DMS53 (cell line): ENCODE results near the gene VN1R2.
"Not testable (repeated sequence)": the region's sequence is repeated elsewhere in the genome, so short reads cannot be mapped to it uniquely, and the experiment has no call there.

ENCODE experiments used
- DNase-seq: peaks from one replicate; lab custom pipeline; 2025; lab: John Stamatoyannopoulos, UW

The VN1R2 gene, protein sequence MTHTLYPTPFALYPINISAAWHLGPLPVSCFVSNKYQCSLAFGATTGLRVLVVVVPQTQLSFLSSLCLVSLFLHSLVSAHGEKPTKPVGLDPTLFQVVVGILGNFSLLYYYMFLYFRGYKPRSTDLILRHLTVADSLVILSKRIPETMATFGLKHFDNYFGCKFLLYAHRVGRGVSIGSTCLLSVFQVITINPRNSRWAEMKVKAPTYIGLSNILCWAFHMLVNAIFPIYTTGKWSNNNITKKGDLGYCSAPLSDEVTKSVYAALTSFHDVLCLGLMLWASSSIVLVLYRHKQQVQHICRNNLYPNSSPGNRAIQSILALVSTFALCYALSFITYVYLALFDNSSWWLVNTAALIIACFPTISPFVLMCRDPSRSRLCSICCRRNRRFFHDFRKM

DNA sequence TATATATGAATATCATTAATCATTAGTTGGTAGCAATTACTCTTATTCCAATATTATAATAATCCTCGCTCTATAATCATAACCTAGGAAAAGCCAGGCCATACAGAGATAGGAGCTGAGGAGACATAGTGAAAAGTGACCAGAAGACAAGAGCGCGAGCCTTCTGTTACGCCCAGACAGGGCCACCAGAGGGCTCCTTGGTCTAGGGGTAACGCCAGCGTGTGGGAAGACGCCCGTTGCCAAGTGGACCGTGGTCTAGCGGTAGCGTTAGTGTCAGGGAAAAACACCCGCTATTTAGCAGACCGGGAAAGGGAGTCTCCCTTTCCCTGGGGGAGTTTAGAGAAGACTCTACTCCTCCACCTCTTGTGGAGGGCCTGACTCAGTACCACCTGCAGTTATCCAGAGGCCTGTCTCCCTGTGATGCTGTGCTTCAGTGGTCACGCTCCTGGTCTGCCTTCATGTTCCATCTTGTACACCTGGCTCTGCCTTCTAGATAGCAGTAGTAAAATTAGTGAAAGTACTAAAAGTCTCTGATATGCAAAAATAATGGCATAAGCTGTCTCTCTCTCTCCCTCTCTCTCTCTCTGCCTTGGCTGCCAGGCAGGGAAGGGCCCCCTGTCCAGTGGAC is at the start of gene VN1R2:
Gene VN1R2, plus strand, starts transcription at position 578 of the 628 bp plus-strand sequence. CDS start 84 bp downstream, outside the sequence.
- peak; percentile 63 for DNase-seq

DNA sequence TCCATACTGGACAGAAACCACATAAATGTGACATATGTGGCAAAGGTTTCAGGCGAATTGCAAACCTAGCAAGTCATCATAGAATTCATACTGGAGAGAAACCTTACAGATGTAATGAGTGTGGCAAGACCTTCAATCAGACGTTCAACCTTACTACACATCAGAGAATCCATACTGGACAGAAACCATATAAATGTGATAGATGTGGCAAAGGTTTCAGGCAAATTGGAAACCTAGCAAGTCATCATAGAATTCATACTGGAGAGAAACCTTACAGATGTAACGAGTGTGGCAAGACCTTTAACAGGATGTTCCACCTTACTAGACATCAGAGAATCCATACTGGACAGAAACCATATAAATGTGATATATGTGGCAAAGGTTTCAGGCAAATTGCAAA is 46.5 kb upstream of the VN1R2 start:
- not testable (repeated sequence) for DNase-seq

DNA sequence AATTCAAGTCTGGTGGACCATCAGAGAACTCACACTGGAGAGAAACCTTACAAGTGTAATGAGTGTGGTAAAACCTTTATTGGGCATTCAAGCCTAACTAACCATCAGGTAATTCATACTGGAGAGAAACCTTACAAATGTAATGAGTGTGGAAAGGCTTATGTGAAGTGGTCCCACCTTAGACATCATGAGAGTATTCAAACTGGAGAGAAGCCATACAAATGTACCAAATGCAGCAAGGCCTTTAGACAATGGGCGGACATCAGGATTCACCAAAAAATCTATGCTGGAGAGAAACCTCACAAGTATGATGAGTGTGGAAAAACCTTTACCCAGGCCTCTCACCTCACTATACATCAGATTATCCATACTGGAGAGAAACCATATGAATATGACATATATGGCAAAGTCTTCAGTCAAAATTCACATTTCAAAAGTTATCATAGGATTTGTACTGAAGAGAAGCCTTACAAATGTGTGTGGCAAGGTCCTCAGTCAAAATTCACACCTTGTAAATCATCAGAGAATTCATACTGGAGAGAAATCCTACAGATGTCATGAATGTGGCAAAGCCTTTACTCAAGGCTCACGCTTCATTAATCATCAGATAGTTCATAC is 45.3 kb upstream of the VN1R2 start:
- no peak for DNase-seq

DNA sequence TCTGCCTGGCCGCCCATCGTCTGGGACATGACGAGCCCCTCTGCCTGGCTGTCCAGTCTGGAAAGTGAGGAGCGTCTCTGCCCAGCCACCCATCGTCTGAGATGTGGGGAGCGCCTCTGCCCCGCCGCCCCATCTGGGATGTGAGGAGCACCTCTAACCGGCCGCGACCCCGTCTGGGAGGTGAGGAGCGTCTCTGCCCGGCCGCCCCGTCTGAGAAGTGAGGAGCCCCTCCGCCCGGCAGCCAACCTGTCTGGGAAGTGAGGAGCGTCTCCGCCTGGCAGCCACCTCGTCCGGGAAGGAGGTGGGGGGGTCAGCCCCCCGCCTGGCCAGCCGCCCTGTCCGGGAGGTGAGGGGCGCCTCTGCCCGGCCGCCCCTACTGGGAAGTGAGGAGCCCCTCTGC is 35.4 kb upstream of the VN1R2 start:
- not testable (repeated sequence) for DNase-seq

DNA sequence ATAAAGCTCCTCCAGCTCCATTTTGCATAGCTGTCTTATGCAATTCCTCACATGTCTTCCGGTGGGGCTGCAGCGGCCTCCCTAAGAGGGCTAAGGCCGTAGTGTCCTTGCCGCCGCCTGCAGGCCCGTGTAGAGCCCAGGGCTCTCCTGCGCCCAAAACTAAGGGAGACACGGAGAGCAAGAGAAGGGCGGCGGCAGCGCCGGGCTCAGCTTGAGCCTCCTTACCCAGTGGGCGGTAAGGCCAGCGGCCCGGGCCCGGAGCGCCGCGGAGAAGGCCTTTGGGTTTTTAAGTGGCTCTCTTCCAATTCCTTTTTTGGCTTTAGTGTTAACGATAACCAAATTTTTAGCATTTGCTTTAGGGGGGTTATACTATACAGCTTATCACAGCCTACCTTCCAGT is 33.5 kb upstream of the VN1R2 start:
- no peak for DNase-seq

DNA sequence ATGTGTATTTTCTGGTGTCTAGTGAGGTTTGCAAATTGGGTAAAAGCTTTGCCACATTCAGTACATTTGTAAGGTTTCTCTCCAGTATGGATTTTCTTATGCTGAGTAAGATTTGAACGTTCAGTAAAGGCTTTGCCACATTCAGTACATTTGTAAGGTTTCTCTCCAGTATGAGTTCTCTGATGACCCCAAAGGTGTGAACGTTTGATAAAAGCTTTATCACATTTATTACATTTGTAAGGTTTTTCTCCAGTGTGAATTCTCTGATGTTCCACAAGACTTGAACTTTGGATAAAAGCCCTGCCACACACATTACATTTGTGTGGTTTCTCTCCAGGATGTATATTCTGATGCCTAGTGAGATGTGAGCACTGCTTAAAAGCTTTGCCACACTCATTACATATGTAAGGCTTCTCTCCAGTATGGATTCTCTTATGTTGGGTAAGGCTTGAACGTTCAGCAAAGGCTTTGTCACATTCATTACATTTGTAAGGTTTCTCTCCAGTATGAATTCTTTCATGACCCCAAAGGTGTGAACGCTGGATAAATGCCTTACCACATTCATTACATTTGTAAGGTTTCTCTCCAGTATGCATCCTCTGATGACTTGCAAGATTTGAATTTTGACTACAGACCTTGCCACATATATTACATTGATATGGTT is 20.8 kb upstream of the VN1R2 start:
- DNase-seq = no peak

DNA sequence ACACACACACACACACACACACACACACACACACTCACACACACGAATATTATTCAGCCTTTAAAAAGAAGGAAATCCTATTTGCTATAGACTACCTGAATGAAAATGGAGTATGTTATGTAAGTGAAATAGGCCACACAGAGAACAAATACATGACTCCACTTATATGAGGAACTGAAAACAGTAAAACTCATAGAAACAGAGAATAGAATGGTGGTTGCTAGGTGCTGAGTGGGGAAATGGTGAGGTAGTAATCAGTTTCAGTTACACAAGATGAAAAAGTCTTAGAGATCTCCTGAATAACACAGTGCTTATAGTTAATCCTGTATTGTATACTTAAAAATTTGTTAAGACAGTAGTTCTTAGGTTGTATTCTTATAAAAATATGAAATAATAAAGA is 11.6 kb upstream of the VN1R2 start:
- no peak for DNase-seq

DNA sequence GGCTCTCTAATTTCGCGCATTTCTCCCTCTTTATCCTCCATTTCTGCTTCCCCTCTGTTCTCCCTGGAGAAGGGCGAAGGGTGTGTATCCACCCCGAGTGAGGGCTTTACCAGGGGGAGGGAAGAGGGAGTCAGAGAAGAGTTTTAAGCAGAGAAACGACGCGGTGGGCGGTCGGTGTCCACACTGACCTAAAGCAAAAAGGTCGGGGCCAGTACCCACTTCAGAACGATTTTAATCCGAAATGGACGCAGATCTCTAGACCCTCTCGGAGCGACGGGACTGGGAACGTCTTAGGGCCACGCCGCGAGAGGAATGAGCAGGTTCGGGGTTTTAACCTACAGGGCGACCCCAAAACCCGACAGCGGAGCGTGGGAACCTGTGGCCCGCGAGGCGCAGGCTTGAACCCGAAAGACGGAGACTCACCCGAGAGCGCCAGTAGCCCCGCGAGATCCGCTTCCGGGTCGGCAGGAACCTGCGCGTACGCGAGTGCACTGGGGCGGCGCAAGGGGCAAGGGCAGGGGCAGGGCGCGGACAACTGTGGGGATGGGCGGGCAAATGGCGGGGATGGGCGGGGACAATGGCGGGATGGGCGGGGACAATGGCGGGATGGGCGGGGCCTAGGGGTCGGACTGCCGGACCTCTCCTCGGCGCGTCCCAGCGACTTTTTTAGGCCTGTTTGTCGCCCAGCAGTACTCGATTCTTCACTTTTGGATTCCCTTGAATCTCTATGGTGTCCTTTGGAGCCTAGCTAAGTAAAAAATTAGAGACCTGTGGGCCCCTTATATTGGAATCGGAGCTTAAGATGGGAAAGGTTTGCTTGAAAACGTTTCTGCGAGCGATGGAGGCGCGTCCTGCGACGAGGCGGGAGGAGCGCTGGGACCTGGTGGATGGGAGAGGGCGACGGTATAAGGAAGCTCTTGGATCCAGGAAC is 3.4 kb upstream of the VN1R2 start, which contains the start of gene ZNF677:
Gene ZNF677, minus strand, starts transcription at position 463 of the 931 bp plus-strand sequence. CDS start 3,323 bp downstream, outside the sequence.
- DNase-seq = no peak

DNA sequence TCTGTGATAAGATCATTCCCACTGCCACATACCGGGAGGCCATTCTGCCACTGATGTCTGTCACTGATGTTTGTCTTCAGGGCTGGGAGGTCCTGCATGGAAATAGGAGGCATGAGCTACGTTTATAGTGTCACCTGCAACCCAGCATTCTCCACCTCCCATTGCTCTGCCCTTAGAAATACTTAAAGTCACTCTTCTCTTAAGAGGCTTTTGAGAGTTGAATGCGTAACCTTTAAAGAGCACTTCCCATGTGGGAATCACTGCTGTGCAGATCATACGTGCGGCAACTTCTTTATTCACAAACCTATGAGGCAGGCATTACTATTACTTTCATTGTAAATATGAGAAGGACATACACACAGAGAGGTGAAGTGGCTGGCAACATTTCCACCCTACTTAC is 9.5 kb downstream of the VN1R2 start, which contains the start of gene VN1R4:
Gene VN1R4, minus strand, starts transcription at position 101 of the 400 bp plus-strand sequence. Its CDS starts 58 bp downstream, at position 43.
- DNase-seq = not testable (repeated sequence)

DNA sequence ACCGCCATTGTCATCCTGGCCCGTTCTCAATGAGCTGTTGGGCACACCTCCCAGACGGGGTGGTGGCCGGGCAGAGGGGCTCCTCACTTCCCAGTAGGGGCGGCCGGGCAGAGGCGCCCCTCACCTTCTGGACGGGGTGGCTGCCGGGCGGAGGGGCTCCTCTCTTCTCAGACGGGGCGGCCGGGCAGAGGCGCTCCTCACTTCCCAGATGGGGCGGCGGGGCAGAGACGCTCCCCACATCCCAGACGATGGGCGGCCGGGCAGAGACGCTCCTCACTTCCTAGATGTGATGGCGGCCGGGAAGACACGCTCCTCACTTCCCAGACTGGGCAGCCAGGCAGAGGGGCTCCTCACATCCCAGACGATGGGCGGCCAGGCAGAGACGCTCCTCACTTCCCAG is 11.8 kb downstream of the VN1R2 start:
- not testable (repeated sequence) for DNase-seq

DNA sequence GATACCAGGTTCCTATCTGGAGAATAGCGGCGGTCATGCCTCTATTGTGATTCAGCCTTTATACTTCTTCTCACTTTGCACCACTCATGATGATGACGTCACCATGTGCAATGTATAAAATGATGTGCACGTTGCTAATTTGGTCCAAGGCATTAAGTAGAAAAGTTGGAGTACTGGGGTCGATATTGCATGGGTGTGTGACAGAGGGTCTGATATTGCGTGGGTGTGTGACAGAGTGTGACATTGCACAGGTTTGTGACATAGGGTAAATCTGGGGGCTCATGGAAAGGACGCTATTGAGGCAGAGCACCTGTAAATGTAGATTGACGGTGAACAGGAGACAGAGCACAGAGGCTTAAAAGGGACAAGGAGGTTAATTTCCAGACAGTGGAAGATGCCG is 14.0 kb downstream of the VN1R2 start:
- no peak for DNase-seq

DNA sequence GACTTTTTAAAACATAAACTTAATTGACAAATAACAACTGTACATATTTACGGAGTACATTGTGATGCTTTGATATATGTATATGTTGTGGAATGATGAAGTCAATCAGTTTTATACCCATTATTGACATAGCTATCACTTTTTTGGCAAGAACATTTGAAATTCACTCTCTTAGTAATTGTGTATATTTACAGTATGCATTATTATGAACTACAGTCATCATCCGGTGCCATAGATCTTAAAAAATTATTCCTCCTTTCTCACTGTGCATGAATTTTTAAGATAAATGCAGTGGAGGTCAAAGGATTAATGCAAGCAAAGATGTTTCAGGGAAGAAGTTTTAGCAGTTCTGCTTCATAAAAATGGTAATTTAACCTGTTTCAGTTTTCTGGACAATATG is 17.4 kb downstream of the VN1R2 start:
- no peak for DNase-seq

DNA sequence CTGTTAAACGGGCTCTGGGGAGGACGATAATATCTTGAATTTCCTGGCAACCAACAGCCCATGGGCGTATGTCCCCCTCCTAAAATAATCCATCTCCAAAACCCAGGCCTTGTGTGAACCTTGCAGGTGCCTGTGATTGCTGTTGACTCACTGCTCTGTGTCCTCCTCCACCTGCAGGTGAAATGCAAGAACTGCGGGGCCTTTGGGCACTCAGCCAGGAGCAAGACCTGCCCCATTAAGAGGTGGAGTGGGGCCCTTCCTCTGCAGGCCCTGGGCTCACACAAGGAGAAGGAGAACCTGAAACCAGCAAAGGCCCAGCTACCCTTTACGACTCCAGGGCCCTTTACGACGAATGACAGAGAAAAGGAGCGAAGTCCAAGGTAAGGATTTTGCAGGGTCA is 23.9 kb downstream of the VN1R2 start:
- DNase-seq = peak; percentile 49

DNA sequence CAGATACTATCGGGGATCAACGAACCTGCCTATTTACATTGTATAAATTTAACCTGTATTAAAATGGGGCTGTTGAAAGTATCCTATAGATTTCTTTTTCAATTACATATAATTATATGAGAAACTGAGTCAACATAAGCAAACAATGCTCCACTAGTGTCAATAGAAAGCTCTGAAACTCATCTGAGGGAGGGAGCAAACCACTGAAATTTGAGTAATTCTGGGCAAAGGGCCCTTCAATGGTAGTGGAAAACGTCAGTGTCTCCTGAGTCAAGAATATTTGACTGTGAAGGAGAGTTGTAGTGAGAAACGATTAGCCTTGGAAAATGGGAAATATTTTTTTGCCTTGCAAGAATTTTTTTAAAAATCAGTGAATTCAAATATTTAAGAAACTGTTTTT is 27.0 kb downstream of the VN1R2 start:
- DNase-seq = no peak

DNA sequence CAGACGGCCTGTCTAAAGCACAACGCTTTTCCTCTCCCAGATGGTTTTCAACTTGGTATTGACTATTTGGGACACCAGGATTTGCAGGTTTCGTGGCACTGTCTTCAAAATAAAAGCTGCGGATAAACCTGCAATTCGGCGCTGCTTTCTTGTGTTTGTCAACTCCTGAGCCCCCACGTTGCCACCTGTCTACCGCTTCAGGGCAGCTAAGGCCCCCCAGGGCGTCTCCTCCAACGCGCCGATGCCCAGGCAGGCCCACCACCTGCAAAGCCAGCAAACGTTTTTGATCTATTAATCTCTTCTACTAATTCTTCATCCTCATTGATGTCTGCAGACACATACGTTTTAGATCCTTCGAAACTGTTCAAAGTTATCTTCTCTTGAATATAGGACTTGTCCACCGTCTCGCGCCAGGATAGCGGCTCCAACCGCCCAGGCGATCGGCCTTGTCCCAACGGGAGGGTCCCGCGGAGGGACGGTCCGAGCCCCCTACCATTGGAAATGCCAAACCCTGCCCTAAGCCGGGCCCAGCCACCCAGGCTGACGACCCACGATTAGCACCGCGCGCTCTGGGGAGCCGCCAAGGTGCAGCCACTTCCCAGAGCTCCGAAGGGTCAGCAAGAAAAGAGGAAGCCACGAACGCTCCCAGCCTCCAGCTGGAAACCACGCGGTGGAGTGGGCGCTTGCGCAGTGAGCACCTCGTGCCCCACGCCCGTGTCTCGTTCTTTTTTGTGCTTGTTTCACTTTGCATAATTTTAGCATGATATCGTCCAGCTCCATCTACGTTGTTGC is 32.9 kb downstream of the VN1R2 start:
- DNase-seq = no peak

DNA sequence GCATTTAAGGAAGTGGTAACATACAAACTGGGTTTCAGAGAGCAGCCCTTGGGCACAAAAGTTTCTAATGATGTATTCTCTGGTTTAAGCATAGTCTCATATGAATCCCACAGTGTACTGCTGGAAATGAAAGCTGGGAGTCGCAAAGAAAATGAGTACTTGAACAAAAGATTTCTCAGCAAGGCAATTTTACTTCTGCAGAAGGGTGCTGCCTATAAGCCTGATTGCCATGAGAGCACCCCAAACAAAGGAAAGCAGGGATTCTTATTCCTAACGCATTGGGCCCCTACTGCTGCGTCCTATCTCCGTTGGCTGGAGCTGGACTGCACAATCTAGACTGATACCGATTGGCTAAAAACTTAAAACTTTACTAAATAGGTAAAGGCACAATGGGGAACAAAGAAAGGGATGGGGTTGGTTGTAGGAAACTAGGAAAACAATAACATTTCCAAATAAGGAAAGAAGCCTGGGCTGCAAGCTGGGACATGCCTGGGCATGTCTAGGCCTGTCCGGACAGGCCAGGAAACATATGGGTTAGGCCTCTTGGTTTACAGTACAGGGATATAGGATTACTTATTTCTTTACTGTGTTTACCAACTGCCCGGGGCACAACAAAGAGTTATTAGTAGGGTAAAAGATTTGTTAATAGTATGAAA is 36.8 kb downstream of the VN1R2 start:
- peak; percentile 25 for DNase-seq

DNA sequence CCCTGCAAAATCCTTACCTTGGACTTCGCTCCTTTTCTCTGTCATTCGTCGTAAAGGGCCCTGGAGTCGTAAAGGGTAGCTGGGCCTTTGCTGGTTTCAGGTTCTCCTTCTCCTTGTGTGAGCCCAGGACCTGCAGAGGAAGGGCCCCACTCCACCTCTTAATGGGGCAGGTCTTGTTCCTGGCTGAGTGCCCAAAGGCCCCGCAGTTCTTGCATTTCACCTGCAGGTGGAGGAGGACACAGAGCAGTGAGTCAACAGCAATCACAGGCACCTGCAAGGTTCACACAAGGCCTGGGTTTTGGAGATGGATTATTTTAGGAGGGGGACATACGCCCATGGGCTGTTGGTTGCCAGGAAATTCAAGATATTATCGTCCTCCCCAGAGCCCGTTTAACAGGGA is 43.2 kb downstream of the VN1R2 start:
- peak; percentile 25 for DNase-seq

DNA sequence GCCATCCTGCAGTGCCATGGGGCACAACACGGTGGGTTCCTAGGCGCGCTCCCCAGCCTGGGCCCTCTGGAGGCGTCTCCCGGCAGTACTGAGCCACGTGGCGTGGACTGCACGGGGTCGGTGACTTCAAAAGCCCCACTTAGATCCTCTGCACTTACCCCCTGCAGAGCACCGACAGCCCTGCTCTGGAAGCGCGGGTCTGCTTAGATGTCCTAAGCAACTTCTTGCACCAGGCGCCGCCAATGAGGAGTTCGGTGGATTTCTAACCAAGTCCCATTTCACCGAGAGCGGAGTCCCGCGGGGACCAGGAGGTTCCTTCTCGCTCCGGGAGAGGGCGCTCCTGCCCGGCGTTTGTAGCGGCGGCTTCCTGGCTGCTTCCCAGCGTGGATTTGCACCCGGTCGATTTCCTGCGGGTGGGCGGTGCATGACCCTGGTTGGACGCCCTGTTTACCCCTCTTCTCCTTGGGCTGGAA is 50.3 kb downstream of the VN1R2 start:
- DNase-seq = peak; percentile 61
